Measurements from ENCODE around the gene MGRN1.

DNA sequence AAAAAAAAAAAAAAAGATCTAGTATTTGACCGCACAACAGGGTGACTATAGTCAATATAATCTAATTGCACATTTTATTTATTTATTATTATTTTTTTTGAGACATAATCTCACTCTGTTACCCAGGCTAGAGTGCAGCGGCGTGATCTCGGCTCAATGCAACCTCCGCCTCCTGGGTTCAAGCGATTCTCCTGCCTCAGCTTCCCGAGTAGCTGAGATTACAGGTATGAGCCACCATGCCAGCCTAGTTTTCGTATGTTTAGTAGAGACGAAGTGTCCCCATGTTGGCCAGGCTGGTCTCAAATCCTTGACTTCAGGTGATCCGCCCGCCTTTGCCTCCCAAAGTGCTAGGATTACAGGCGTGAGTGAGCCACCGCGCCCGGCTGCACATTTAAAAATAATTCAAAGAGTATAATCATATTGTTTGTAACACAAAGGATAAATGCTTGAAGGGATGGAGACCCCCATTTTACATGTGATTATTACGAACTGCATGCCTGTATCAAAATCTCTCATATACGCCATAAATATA lies 108.7 kb downstream of the MGRN1 start:
- no peak for TF ChIP-seq EZH2 (IDR thresholded peaks at IDR 0.05; ENCODE audit: insufficient read depth, poor library complexity, severe bottlenecking)
- TF ChIP-seq EZH2phosphoT487 (IDR thresholded peaks at IDR 0.05; ENCODE audit: insufficient read depth, low read depth) = no peak

Measured in GM23248 (cell line).